ENCODE data around the gene ZNF516.

Gene ZNF516

GRCh38 chr18:76453932-76454331, 41.1 kb downstream of the ZNF516 start:
- no peak for DNase-seq (ENCODE audit: low spot score)

GRCh38 chr18:76453057-76453561, 41.9 kb downstream of the ZNF516 start:
- no peak for DNase-seq (ENCODE audit: low spot score)

- DNase-seq (ENCODE audit: low spot score), result no peak
Observed at GRCh38 chr18:76452357-76452756, 42.7 kb downstream of the ZNF516 start.

- no peak for DNase-seq (ENCODE audit: low spot score)
Observed at GRCh38 chr18:76451396-76452331, 43.4 kb downstream of the ZNF516 start.

- DNase-seq (ENCODE audit: low spot score), result peak; percentile 20
Observed at GRCh38 chr18:76450452-76451395, 44.3 kb downstream of the ZNF516 start.

- no peak for DNase-seq (ENCODE audit: low spot score)
Observed at GRCh38 chr18:76449111-76449453, 46.0 kb downstream of the ZNF516 start.

GRCh38 chr18:76448256-76449110, 46.6 kb downstream of the ZNF516 start:
- no peak for DNase-seq (ENCODE audit: low spot score)

GRCh38 chr18:76447258-76447890, 47.7 kb downstream of the ZNF516 start:
- no peak for DNase-seq (ENCODE audit: low spot score)

- DNase-seq (ENCODE audit: low spot score), result no peak
Observed at GRCh38 chr18:76446321-76447257, 48.5 kb downstream of the ZNF516 start.

- no peak for DNase-seq (ENCODE audit: low spot score)
Observed at GRCh38 chr18:76445741-76446232, 49.3 kb downstream of the ZNF516 start.

- DNase-seq (ENCODE audit: low spot score), result no peak
Observed at GRCh38 chr18:76445275-76445674, 49.8 kb downstream of the ZNF516 start.

GRCh38 chr18:76444446-76445105, 50.5 kb downstream of the ZNF516 start:
- no peak for DNase-seq (ENCODE audit: low spot score)

GRCh38 chr18:76443519-76444445, 51.3 kb downstream of the ZNF516 start:
- DNase-seq (ENCODE audit: low spot score), result no peak

GRCh38 chr18:76442413-76443171, 52.5 kb downstream of the ZNF516 start:
- no peak for DNase-seq (ENCODE audit: low spot score)

GRCh38 chr18:76441668-76442412, 53.2 kb downstream of the ZNF516 start:
- no peak for DNase-seq (ENCODE audit: low spot score)

- no peak for DNase-seq (ENCODE audit: low spot score)
Observed at GRCh38 chr18:76441002-76441667, 53.9 kb downstream of the ZNF516 start.
